Tongue (tissue), 2 donors: ENCODE results near the gene ODC1. TPM values are rescaled to one million over a fixed set of nuclear protein-coding genes. Genes with fewer than 3 reads are reported as not detected.
"Not testable (repeated sequence)": the region's sequence is repeated elsewhere in the genome, so short reads cannot be mapped to it uniquely, and the experiment has no call there.

Source experiments
- DNase-seq: peaks from one replicate; pipeline ENCODE4 v3.0.0-alpha.2; 2015
- total RNA-seq: library from RNA; depleted of rRNA; stranded (reverse); fragments of >200 nt; gene quantifications from one replicate; pipeline ENCODE4 v1.2.3, GENCODE V29; 2014

ODC1 gene
- total RNA-seq, 1 donor from 2014 or later: 124 TPM

GRCh38 chr2:10478298-10478625 lies 30.1 kb upstream of the ODC1 start:
- no peak for DNase-seq

GRCh38 chr2:10477443-10478297 lies 29.5 kb upstream of the ODC1 start:
- DNase-seq: no peak

DNA sequence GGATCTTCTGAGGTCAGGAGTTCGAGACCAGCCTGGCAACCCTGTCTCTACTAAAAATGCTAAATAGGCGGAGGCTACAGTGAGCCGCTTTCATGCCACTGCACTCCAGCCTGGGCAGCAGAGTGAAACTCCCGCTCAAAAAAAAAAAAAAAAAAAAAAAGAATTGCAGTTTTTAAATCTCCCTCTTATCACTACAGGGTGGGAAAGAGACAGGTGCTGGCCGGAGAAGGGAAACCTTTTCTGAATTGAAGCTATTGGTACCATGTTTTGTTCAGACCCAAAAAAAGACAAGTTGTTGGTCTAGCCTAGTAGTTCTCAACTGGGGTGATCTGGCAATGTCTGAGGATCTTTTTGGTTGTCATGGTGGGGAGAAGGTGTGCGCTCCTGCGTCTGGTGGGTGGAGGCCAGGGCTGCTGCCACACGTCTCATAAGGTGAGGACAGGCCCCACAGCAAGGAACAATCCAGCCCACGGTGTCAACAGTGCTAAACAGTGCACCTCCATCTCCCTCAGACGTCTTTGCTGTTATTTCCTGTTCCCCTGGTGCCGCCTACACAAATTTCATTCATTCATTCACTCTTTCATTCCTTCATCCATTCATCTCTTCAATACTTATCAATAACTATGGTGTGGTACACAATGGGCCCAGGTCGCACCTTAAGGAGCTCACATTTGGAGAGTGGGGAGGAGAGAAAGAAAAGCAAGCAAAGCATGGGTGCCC lies 28.8 kb upstream of the ODC1 start:
- no peak for DNase-seq

- no peak for DNase-seq
Observed at GRCh38 chr2:10475811-10476660, 27.9 kb upstream of the ODC1 start.

- DNase-seq: no peak
Observed at GRCh38 chr2:10475221-10475722, 27.1 kb upstream of the ODC1 start.

DNA sequence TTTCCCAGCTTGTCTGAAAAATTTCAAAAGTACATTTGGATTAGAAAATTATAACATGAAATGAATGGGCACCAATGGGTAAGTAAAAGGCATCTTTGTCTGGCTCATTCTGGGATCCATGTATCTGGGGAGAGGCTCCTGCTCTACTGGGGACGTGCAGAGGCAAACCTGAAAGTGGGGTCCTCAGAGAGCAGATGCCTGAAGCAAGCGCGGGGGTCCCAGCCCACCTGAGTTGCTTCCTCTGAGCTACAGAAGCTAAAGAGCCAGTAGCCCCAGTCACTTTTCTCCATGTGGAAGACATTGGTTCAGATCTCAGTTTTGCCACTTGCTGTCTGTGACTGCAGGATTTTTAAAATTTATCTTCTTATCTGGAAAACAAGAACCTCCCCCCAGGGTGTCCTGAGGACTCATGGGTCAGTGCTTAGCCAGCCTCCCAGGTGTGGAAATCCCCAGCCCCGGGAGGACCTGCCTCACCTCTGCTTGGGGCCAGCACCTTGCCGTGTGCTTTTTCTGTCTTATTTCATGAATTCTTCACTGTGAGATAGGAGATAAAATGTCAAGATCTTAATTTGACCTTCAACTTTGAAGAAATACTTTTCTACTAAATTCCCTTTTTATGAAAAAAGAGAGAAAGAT lies 25.1 kb upstream of the ODC1 start:
- no peak for DNase-seq

DNA sequence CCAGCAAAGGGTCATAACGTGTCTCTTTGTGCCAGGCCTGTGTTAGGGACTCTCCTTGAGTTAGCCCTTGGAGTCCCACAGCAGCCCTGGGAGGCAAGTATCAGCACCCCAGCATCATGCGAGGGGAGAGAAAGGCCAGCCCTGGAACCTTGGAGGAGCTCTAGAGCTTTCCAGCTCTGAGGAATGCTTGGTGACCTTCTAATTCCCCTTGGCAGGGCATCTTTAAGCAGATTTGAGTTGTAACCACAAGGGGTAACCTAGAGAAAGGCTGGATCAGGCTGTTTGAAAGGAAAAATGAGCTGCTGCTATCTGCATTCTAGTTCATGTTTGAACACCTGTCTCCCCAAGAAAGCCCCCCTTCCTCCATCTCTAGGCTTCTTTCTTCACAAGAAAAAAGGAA lies 23.8 kb upstream of the ODC1 start:
- DNase-seq: no peak

GRCh38 chr2:10471046-10471571 lies 23.0 kb upstream of the ODC1 start:
- DNase-seq: no peak

DNA sequence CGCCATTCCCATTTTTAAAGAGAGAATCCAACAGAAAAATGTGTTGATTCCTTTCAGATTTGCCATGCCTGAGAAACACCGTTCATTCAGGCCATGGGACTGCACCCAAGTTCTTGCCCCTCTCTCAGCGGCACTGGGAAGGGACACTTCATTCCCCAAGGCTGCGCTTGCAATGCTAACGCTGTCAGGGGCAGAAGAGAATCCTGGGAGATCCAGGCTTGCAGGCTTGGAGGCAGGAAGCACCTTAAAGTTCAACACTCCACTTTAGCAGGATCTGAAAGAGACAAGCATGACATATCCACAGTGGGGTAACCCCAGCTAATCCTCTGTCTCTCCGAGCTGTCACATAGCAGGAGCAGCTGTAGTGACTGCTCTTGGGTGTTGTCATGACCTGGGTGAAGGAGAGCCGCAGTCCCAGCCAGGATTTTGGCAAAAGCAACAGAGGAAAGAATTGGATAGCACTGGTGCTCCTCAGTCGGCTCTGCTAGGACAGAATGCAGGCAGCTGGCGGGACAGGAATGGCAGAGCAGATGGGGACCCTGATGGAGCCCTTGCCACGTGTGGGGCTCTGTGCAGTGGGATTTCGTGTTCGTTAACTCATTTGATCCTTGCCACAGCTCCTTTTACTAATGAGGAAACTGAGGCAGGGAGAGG lies 22.0 kb upstream of the ODC1 start:
- peak; percentile 78 for DNase-seq

DNA sequence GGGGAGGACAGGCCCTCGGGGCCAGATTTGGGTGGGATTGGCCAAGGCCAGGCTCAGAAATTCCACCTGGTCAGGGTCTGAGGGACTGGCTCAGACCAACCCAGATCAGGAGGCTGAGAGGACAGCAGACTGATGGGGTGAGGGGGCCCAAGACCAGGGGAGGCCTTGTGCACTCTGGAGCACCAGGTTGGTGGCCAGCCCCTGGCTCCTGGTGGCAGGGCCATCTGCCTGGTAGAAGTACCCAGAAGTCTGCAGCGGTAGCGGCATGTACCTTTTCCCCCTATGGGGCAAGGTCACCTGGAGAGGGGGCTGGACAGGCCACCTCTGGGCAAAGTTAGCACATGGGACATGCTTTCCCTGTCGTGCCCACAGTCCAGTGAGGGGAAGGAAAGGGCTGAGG lies 21.2 kb upstream of the ODC1 start:
- DNase-seq: no peak

GRCh38 chr2:10467401-10467800 lies 19.3 kb upstream of the ODC1 start:
- peak; percentile 32 for DNase-seq

GRCh38 chr2:10466801-10467200 lies 18.7 kb upstream of the ODC1 start:
- DNase-seq: no peak

GRCh38 chr2:10465910-10466309 lies 17.8 kb upstream of the ODC1 start:
- no peak for DNase-seq

DNA sequence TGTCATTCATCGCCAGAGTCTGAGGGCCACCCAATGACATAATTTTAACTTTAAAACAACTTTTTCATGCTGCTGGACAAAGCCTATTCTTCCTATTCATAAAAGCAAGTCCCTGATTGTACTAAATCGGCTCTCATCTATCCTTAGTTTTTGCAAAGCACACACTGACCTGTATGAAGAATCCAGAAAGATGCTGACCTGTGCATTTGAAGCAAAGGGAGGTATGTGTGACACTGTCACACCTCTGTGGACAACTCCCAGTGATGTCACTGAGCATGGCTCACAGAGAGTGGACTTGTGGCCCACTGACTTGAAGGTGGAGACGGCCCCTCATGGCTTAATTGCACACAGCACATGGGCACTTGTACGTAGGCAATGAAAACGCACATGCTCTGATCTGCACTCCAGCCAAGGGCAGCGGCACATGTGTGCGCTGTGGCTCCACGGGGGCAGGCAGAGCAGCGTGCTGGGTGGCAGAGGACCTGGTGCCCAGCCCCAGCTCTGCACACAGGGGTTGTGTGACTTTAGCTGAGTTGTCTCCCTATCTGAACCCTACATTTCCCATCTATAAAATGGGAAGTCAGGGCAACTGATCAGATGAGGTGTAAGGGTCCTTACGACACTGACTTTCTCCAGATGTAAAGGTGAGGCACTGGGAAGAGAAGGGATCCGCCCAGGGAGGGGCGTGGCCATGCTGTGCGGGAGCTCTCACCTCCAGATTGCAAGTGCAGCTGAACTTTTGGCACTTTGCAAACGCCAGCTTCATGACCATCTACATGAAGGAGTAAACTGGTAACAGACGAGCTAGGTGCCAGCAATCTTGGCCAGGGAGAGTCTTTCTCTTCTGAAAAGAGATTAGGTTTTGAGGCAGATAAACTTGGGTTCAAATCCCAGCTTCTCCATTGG lies 14.3 kb upstream of the ODC1 start:
- DNase-seq: no peak

- DNase-seq: no peak
Observed at GRCh38 chr2:10460366-10460796, 12.3 kb upstream of the ODC1 start.

DNA sequence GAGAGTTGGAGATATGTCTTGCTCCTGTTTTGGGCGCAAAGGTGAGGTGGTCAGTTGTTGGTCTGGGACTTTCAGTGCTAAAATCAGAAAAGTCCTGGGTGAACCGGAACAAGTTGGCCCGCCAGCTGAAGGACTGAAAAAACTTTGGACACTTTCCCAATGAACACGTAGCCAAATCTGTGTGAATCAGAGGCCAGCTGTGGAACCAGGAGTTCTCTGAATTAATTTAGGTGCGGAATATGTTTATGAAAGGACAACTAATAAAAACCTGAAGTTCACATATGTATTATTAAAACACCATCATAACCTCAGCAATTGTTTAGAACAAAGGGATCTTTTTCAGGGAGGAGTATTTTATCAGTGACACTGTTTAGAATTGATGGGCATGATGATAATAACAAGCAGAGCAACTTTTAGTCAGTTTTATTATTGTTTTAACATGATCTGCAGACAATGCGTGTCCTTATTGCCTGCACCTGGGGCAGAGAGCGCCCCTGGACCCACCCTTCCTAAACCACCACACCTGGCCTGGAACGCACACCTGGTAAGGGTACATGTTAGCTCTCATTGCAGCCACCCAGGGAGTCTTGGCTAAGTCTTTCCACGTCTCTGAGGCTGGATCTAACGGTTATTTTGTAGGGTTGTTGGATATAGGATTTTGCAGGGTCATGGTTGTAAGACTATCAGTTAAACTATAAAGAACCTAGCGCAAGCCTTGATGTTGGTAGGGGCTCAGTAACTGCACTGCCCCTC lies 9.9 kb upstream of the ODC1 start:
- DNase-seq: peak; percentile 73

DNA sequence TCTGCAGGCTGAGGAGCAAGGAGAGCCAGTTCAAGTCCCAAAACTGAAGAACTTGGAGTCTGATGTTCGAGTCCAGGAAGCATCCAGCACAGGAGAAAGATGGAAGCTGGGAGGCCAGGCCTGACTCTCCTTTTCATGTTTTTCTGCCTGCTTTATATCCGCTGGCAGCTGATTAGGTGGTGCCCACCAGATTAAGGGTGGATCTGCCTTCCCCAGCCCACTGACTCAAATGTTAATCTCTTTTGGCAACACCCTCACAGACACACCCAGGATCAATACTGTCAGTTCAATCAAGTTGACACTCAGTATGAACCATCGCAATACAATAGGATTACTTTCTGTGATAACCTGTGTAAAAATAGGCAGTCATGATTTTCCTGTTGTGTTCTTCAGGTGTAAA lies 9.1 kb upstream of the ODC1 start:
- DNase-seq: not testable (repeated sequence)

DNA sequence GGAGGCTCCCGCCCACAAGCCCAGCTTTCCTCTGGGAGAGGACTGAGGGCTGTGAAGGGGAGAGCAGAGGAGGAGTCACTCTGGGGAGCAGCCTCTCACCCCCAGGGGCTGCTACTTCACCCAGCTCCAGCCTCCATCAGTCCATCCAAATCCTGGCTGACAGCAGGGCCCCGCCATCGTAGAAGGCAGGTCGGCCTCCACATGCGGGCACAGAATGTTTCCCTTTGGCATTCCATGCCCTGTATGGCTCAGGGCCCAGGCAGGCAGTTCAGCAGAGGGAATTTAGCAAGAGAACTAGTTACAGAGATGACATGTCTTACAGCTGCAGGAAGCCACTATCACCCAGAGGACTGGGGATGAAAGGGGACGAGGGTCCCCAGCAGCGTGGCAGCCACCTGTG lies 6.4 kb upstream of the ODC1 start:
- DNase-seq: no peak

GRCh38 chr2:10453905-10454298 lies 5.8 kb upstream of the ODC1 start:
- no peak for DNase-seq
